ENCODE results near the gene GPHA2.

GPHA2 gene

GRCh38 chr11:64930340-64930739 is 5.4 kb downstream of the GPHA2 start:
- no peaks in the 10 kb centered on the region for H3K9me3 ChIP-seq (ENCODE audit: control insufficient read depth, low read length)
- H3K27ac ChIP-seq (ENCODE audit: insufficient read depth, low read depth, low read length, poor library complexity, severe bottlenecking), result no peak overlapping the region
- no peak overlapping the region for H3K4me3 ChIP-seq (ENCODE audit: insufficient read depth, low read depth, low read length)
- H3K27me3 ChIP-seq (ENCODE audit: control insufficient read depth, insufficient read depth, low read length, poor library complexity, severe bottlenecking), result peaks cover 2% of the 10 kb centered on the region
- H3K4me1 ChIP-seq (ENCODE audit: control insufficient read depth, insufficient read depth, low read length), result peaks cover 9% of the 10 kb centered on the region
- WGBS, 2 experiments, result 93 to 94% methylated on average over 6 of the region's 6 CpGs
- no peaks in the 10 kb centered on the region for H3K36me3 ChIP-seq (ENCODE audit: control insufficient read depth, insufficient read depth, low read length)

- H3K9me3 ChIP-seq (ENCODE audit: control insufficient read depth, low read length), result no peaks in the 10 kb centered on the region
- H3K36me3 ChIP-seq (ENCODE audit: control insufficient read depth, insufficient read depth, low read length), result no peaks in the 10 kb centered on the region
- peaks cover 10% of the 10 kb centered on the region for H3K27me3 ChIP-seq (ENCODE audit: control insufficient read depth, insufficient read depth, low read length, poor library complexity, severe bottlenecking)
- 91 to 95% methylated on average over 7 of the region's 7 CpGs for WGBS, 2 experiments
- H3K4me3 ChIP-seq (ENCODE audit: insufficient read depth, low read depth, low read length), result no peak overlapping the region
- peaks cover 9% of the 10 kb centered on the region for H3K4me1 ChIP-seq (ENCODE audit: control insufficient read depth, insufficient read depth, low read length)
- H3K27ac ChIP-seq (ENCODE audit: insufficient read depth, low read depth, low read length, poor library complexity, severe bottlenecking), result no peak overlapping the region
Measured at GRCh38 chr11:64929625-64930024, 6.1 kb downstream of the GPHA2 start.

- Histone ChIP-seq H3K9me3 (ENCODE audit: control insufficient read depth, low read length) (no peaks in the 10 kb centered on the region), H3K27ac (ENCODE audit: insufficient read depth, low read depth, low read length, poor library complexity, severe bottlenecking) (no peak overlapping the region), H3K4me3 (ENCODE audit: insufficient read depth, low read depth, low read length) (no peak overlapping the region), H3K4me1 (ENCODE audit: control insufficient read depth, insufficient read depth, low read length) (peaks cover 9% of the 10 kb centered on the region), H3K36me3 (ENCODE audit: control insufficient read depth, insufficient read depth, low read length) (no peaks in the 10 kb centered on the region), H3K27me3 (ENCODE audit: control insufficient read depth, insufficient read depth, low read length, poor library complexity, severe bottlenecking) (peaks cover 10% of the 10 kb centered on the region)
- WGBS, 2 experiments, result 88 to 95% methylated on average over 2 of the region's 2 CpGs
Measured at GRCh38 chr11:64928957-64929356, 6.7 kb downstream of the GPHA2 start.

GRCh38 chr11:64926689-64927088 is 9.0 kb downstream of the GPHA2 start:
- 87 to 90% methylated on average over 22 of the region's 22 CpGs for WGBS, 2 experiments

GRCh38 chr11:64925536-64926436 is 9.9 kb downstream of the GPHA2 start:
- Histone ChIP-seq H3K4me3 (ENCODE audit: insufficient read depth, low read depth, low read length) (peak overlapping the region; percentile 80), H3K36me3 (ENCODE audit: control insufficient read depth, insufficient read depth, low read length) (no peaks in the 10 kb centered on the region), H3K27ac (ENCODE audit: insufficient read depth, low read depth, low read length, poor library complexity, severe bottlenecking) (no peak overlapping the region), H3K4me1 (ENCODE audit: control insufficient read depth, insufficient read depth, low read length) (peaks cover 16% of the 10 kb centered on the region), H3K9me3 (ENCODE audit: control insufficient read depth, low read length) (no peaks in the 10 kb centered on the region), H3K27me3 (ENCODE audit: control insufficient read depth, insufficient read depth, low read length, poor library complexity, severe bottlenecking) (peaks cover 10% of the 10 kb centered on the region)
- WGBS, 2 experiments, result 78 to 83% methylated on average over 23 to 24 of the region's 24 CpGs

More at GRCh38 chr11:64926689-64927088, 9.0 kb downstream of the GPHA2 start:
- Histone ChIP-seq H3K4me3 (ENCODE audit: insufficient read depth, low read depth, low read length) (no peak overlapping the region), H3K27me3 (ENCODE audit: control insufficient read depth, insufficient read depth, low read length, poor library complexity, severe bottlenecking) (peaks cover 10% of the 10 kb centered on the region), H3K4me1 (ENCODE audit: control insufficient read depth, insufficient read depth, low read length) (peaks cover 16% of the 10 kb centered on the region), H3K36me3 (ENCODE audit: control insufficient read depth, insufficient read depth, low read length) (no peaks in the 10 kb centered on the region), H3K27ac (ENCODE audit: insufficient read depth, low read depth, low read length, poor library complexity, severe bottlenecking) (no peak overlapping the region), H3K9me3 (ENCODE audit: control insufficient read depth, low read length) (no peaks in the 10 kb centered on the region)

GRCh38 chr11:64924910-64925284 is 10.8 kb downstream of the GPHA2 start:
- Histone ChIP-seq H3K9me3 (ENCODE audit: control insufficient read depth, low read length) (no peaks in the 10 kb centered on the region), H3K4me3 (ENCODE audit: insufficient read depth, low read depth, low read length) (peak overlapping the region; percentile 80), H3K27me3 (ENCODE audit: control insufficient read depth, insufficient read depth, low read length, poor library complexity, severe bottlenecking) (peaks cover 10% of the 10 kb centered on the region), H3K27ac (ENCODE audit: insufficient read depth, low read depth, low read length, poor library complexity, severe bottlenecking) (no peak overlapping the region), H3K4me1 (ENCODE audit: control insufficient read depth, insufficient read depth, low read length) (peaks cover 16% of the 10 kb centered on the region), H3K36me3 (ENCODE audit: control insufficient read depth, insufficient read depth, low read length) (no peaks in the 10 kb centered on the region)
- 2 to 3% methylated on average over 24 of the region's 24 CpGs for WGBS, 2 experiments

GRCh38 chr11:64923944-64924909 is 11.5 kb downstream of the GPHA2 start, which contains the start of gene PPP2R5B:
Gene PPP2R5B, plus strand, starts transcription at chr11:64924689. Its CDS starts 1,046 bp downstream, at chr11:64925735.
- Histone ChIP-seq H3K9me3 (ENCODE audit: control insufficient read depth, low read length) (no peaks in the 10 kb centered on the region), H3K27me3 (ENCODE audit: control insufficient read depth, insufficient read depth, low read length, poor library complexity, severe bottlenecking) (peaks cover 10% of the 10 kb centered on the region), H3K4me1 (ENCODE audit: control insufficient read depth, insufficient read depth, low read length) (peaks cover 16% of the 10 kb centered on the region), H3K27ac (ENCODE audit: insufficient read depth, low read depth, low read length, poor library complexity, severe bottlenecking) (peak within 1 kb of the TSS; percentile 36), H3K4me3 (ENCODE audit: insufficient read depth, low read depth, low read length) (peak within 1 kb of the TSS; percentile 80), H3K36me3 (ENCODE audit: control insufficient read depth, insufficient read depth, low read length) (no peaks in the 10 kb centered on the region)
- 1% methylated on average over 47 of the region's 47 CpGs for WGBS, 2 experiments

GRCh38 chr11:64923151-64923661 is 12.5 kb downstream of the GPHA2 start:
- H3K27me3 ChIP-seq (ENCODE audit: control insufficient read depth, insufficient read depth, low read length, poor library complexity, severe bottlenecking), result peaks cover 10% of the 10 kb centered on the region
- peaks cover 16% of the 10 kb centered on the region for H3K4me1 ChIP-seq (ENCODE audit: control insufficient read depth, insufficient read depth, low read length)
- H3K4me3 ChIP-seq (ENCODE audit: insufficient read depth, low read depth, low read length), result peak overlapping the region; percentile 80
- H3K9me3 ChIP-seq (ENCODE audit: control insufficient read depth, low read length), result no peaks in the 10 kb centered on the region
- no peaks in the 10 kb centered on the region for H3K36me3 ChIP-seq (ENCODE audit: control insufficient read depth, insufficient read depth, low read length)
- no peak overlapping the region for H3K27ac ChIP-seq (ENCODE audit: insufficient read depth, low read depth, low read length, poor library complexity, severe bottlenecking)
- WGBS, 2 experiments, result 95% methylated on average over 11 of the region's 11 CpGs

- H3K36me3 ChIP-seq (ENCODE audit: control insufficient read depth, insufficient read depth, low read length), result no peaks in the 10 kb centered on the region
- no peak overlapping the region for H3K4me3 ChIP-seq (ENCODE audit: insufficient read depth, low read depth, low read length)
- peaks cover 10% of the 10 kb centered on the region for H3K27me3 ChIP-seq (ENCODE audit: control insufficient read depth, insufficient read depth, low read length, poor library complexity, severe bottlenecking)
- no peaks in the 10 kb centered on the region for H3K9me3 ChIP-seq (ENCODE audit: control insufficient read depth, low read length)
- 56 to 59% methylated on average over 3 of the region's 3 CpGs for WGBS, 2 experiments
- no peak overlapping the region for H3K27ac ChIP-seq (ENCODE audit: insufficient read depth, low read depth, low read length, poor library complexity, severe bottlenecking)
- peaks cover 17% of the 10 kb centered on the region for H3K4me1 ChIP-seq (ENCODE audit: control insufficient read depth, insufficient read depth, low read length)
Measured at GRCh38 chr11:64921384-64921783, 14.3 kb downstream of the GPHA2 start.

All from ectodermal cell (in vitro differentiated cells).